ENCODE data around the gene EFNA4.

GRCh38 chr1:155110826-155111225 is 47.3 kb downstream of the EFNA4 start:
- TF ChIP-seq CTCF (IDR thresholded peaks at IDR 0.05), result no peak
- TF ChIP-seq POLR2A (IDR thresholded peaks at IDR 0.05), result no peak

Measured in testis (tissue), 2 donors.